ENCODE data around the gene GPC6. TPM values are rescaled to one million over a fixed set of nuclear protein-coding genes. Genes with fewer than 3 reads are reported as not detected.

Gene GPC6
- total and polyA plus RNA-seq, 2 experiments from 2014 or later, result 14.4 to 43.3 TPM

DNA sequence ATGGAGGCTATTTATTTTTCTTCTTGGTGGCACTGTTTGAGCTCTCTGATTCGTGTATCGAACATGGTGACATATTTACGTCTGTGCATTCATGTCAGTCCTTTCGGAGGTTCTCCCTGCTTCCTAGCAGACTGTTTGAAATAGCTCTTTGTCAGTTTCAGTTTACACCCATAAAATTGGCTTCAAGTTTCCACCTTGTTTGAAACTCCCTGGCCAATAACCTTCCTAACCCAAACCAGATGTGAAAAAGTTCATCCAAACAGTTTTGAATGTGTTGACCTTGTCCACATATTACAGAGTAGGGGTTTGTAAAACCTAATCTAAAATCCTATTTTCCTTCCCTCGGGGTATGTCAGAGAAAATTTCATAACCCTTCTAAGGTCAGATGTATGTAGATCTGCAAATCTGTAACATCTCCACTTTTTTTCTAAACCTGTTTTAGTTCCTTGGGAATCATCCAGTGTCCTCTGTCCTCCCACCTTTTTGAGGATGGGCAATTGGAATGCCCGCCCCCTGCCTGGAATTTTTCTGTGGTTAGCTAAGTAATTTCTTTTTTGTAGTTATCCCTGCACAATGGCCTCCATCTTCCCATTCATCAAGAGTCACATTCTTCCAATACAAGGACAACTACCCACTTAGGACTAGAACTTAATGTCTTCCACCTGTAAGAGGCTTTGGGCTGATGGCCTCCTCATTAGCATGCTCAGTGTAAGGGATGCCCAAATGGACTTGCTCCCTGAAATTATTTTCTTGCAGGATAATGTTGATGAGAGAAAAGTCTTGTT is 499.8 kb downstream of the GPC6 start:
- H3K4me3 ChIP-seq, result no peak overlapping the region
- no peaks in the 10 kb centered on the region for H3K9me3 ChIP-seq (ENCODE audit: low read depth)
- no peaks in the 10 kb centered on the region for H3K36me3 ChIP-seq
- no peaks in the 10 kb centered on the region for H3K27me3 ChIP-seq
- no peak for DNase-seq (ENCODE audit: low read depth in 1 of 2, low spot score in 1 of 2)
- TF ChIP-seq, protein P1, sequence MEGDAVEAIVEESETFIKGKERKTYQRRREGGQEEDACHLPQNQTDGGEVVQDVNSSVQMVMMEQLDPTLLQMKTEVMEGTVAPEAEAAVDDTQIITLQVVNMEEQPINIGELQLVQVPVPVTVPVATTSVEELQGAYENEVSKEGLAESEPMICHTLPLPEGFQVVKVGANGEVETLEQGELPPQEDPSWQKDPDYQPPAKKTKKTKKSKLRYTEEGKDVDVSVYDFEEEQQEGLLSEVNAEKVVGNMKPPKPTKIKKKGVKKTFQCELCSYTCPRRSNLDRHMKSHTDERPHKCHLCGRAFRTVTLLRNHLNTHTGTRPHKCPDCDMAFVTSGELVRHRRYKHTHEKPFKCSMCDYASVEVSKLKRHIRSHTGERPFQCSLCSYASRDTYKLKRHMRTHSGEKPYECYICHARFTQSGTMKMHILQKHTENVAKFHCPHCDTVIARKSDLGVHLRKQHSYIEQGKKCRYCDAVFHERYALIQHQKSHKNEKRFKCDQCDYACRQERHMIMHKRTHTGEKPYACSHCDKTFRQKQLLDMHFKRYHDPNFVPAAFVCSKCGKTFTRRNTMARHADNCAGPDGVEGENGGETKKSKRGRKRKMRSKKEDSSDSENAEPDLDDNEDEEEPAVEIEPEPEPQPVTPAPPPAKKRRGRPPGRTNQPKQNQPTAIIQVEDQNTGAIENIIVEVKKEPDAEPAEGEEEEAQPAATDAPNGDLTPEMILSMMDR (IDR thresholded peaks at IDR 0.05; ENCODE audit: low read depth, low read length), result no peak
- peaks cover 22% of the 10 kb centered on the region for H3K4me1 ChIP-seq (ENCODE audit: low read depth)
- H3K27ac ChIP-seq, result peak overlapping the region; percentile 25

DNA sequence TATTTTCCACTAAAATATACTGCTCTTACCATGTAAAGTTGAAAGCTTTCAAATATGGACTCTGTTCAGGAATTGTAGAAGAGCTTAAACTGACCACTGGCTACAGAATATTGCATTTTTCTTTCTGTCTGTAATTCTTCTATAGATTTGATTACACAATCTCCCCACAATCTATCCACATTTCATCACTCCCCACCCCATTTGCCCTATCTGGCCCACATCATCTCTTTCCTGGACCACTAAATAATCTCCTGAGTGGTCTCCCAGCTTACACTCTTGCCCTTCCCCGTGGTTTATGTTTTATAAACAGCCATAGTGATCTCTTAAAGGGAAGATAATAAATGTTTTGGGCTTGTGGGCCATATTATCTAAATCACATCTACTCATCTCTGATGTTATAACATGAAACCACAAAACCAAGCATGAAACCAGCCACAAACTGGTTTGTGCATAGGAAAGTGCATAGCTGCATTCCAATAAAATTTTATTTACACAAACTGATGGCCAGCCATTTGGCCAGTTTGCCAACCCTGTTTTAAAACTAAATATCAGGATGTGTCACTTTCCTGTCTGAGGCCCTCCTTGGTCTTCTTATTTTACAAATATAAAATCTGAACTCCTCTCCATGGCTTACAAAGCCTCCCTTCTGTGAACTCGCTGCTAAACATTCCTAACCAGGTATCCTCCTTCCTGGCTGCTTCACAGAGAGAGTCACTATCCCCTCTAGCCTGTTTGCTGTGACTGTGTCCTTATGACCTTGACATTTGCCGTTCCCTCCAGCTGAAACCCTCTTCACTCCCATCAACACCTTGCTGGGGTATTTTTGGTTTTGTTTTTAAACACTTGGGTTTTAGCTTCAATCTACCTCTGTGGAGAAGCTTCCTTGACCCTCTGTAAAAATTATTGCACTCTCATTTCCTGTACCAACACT is 500.9 kb downstream of the GPC6 start:
- H3K27ac ChIP-seq, result peak overlapping the region; percentile 25
- no peaks in the 10 kb centered on the region for H3K9me3 ChIP-seq (ENCODE audit: low read depth)
- DNase-seq (ENCODE audit: low read depth in 1 of 2, low spot score in 1 of 2), result peak in 1 of 2 donors; percentile 65
- H3K4me1 ChIP-seq (ENCODE audit: low read depth), result peaks cover 22% of the 10 kb centered on the region
- no peak overlapping the region for H3K4me3 ChIP-seq
- no peaks in the 10 kb centered on the region for H3K27me3 ChIP-seq
- H3K36me3 ChIP-seq, result no peaks in the 10 kb centered on the region
- TF ChIP-seq, protein P1 (IDR thresholded peaks at IDR 0.05; ENCODE audit: low read depth, low read length), result no peak

DNA sequence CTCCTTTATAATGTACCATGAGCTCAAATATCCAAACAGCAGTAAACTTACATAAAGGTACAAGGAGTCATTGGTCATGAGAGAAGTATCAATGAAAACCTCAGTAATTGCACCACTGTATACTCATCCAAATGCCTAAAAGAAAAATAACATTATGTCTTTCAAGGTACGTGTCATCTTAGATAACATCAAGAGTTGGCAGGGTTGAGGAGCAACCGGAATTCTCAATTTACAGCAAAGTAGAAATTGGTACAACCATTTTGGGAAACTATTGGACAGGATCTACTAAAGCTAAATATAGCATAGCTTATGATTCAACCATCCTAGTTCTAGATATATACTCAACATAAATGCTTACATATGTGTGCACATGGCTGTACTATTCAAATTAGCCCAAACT is 502.8 kb downstream of the GPC6 start:
- H3K27ac ChIP-seq, result no peak overlapping the region
- TF ChIP-seq, protein P1 (IDR thresholded peaks at IDR 0.05; ENCODE audit: low read depth, low read length), result no peak
- no peaks in the 10 kb centered on the region for H3K36me3 ChIP-seq
- no peak for DNase-seq (ENCODE audit: low read depth in 1 of 2, low spot score in 1 of 2)
- H3K4me3 ChIP-seq, result no peak overlapping the region
- no peaks in the 10 kb centered on the region for H3K27me3 ChIP-seq
- no peaks in the 10 kb centered on the region for H3K9me3 ChIP-seq (ENCODE audit: low read depth)
- H3K4me1 ChIP-seq (ENCODE audit: low read depth), result peaks cover 22% of the 10 kb centered on the region

DNA sequence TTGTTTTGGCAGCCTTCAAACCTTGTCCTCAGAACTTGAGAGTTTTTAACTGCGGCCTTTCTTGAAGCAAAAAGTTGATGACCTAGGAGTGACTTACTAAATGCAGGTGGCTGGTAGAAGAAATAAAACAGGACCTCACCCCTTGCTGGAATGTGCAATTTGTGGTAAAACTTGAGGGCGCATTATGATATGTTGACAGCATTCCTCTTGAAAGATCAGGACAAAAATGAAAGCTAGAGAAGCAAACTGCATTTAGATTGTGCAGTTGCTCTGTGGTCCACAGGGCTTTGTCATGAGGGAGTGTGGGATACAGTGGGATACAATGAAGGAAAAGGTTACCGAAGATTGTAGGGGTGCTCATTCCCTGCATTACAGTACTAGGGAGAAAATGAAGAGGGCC is 504.2 kb downstream of the GPC6 start:
- no peaks in the 10 kb centered on the region for H3K36me3 ChIP-seq
- TF ChIP-seq, protein P1 (IDR thresholded peaks at IDR 0.05; ENCODE audit: low read depth, low read length), result no peak
- peak overlapping the region; percentile 80 for H3K27ac ChIP-seq
- DNase-seq (ENCODE audit: low read depth in 1 of 2, low spot score in 1 of 2), result no peak
- no peak overlapping the region for H3K4me3 ChIP-seq
- no peaks in the 10 kb centered on the region for H3K9me3 ChIP-seq (ENCODE audit: low read depth)
- H3K27me3 ChIP-seq, result no peaks in the 10 kb centered on the region
- peaks cover 22% of the 10 kb centered on the region for H3K4me1 ChIP-seq (ENCODE audit: low read depth)

DNA sequence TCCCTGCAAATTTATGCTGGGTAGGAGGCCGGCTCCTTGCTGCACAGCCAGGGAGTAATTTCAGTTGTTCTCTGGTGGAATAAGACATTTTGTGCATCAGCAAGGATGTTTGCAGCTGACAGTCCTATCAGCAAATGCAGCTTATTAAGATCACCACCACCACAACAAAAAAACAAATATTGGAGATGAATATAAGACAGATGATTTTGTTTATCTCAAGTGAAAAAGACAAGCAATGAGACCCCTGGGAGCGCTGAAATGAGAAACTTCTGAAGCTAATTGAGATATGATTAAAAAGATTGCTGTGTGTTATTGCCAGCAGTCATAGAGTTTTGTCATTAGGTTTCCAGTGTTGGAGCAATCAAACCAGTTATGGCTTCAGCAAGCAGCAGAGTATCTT is 505.6 kb downstream of the GPC6 start:
- H3K9me3 ChIP-seq (ENCODE audit: low read depth), result no peaks in the 10 kb centered on the region
- no peak overlapping the region for H3K4me3 ChIP-seq
- TF ChIP-seq, protein P1 (IDR thresholded peaks at IDR 0.05; ENCODE audit: low read depth, low read length), result no peak
- H3K4me1 ChIP-seq (ENCODE audit: low read depth), result peaks cover 22% of the 10 kb centered on the region
- no peak for DNase-seq (ENCODE audit: low read depth in 1 of 2, low spot score in 1 of 2)
- no peaks in the 10 kb centered on the region for H3K36me3 ChIP-seq
- H3K27me3 ChIP-seq, result no peaks in the 10 kb centered on the region
- no peak overlapping the region for H3K27ac ChIP-seq
